HepG2 (cell line): ENCODE results near the gene GGA1. TPM values are rescaled to one million over a fixed set of nuclear protein-coding genes. Genes with fewer than 3 reads are reported as not detected.

Experiments used
- ERF ChIP-seq: IDR thresholded peaks from 2 replicates; pipeline ENCODE4 v1.6.1; 2018; ENCODE audit warnings: missing biosample characterization, missing genetic modification reagents
- EZH2 ChIP-seq: conservative IDR thresholded peaks from 2 replicates; pipeline ENCODE4 v1.6.1; 2012; ENCODE audit warnings: mild to moderate bottlenecking, low read depth, low read length, moderate library complexity
- HDAC2 ChIP-seq: sonication (generic); formaldehyde crosslinking; IDR thresholded peaks from 2 replicates; pipeline ENCODE4 v1.4.0; 2020; ENCODE audit warnings: missing genetic modification reagents
- HNF4G ChIP-seq, 2 experiments: sonication (generic) in 1 of 2; formaldehyde crosslinking in 1 of 2; IDR thresholded peaks; 2 replicates each; pipeline versions ENCODE4 v1.4.0 to v1.6.1; 2011 to 2020; ENCODE audit warnings: borderline replicate concordance in 2 of 2, low read depth in 2 of 2, mild to moderate bottlenecking in 2 of 2, low read length in 1 of 2, missing genetic modification reagents in 1 of 2, moderate library complexity in 1 of 2
- MAF1 ChIP-seq: sonication (generic); formaldehyde crosslinking; IDR thresholded peaks from 2 replicates; pipeline ENCODE4 v1.5.0; 2020; ENCODE audit warnings: missing genetic modification reagents, borderline replicate concordance
- MAFG ChIP-seq: sonication (generic); formaldehyde crosslinking; IDR thresholded peaks from 2 replicates; pipeline ENCODE4 v1.5.1; 2020; ENCODE audit warnings: mild to moderate bottlenecking, missing genetic modification reagents
- SRF ChIP-seq: IDR thresholded peaks from 2 replicates; pipeline ENCODE4 v1.6.1; 2011; ENCODE audit warnings: mild to moderate bottlenecking, low read depth, low read length, moderate library complexity
- STAG1 ChIP-seq: sonication (generic); formaldehyde crosslinking; IDR thresholded peaks from 2 replicates; pipeline ENCODE4 v1.4.0; 2020; ENCODE audit warnings: missing genetic modification reagents
- TEAD2 ChIP-seq: sonication (generic); formaldehyde crosslinking; IDR thresholded peaks from 2 replicates; pipeline ENCODE4 v1.9.0; 2021; ENCODE audit warnings: missing genetic modification reagents
- ZNF282 ChIP-seq: fragments of 450-650 bp; IDR thresholded peaks from 2 replicates; pipeline ENCODE4 v1.6.1; 2018; ENCODE audit not compliant: partially characterized antibody
- ZNF382 ChIP-seq: sonication (generic); formaldehyde crosslinking; IDR thresholded peaks from 2 replicates; pipeline ENCODE4 v1.5.0; 2020; ENCODE audit warnings: missing genetic modification reagents, mild to moderate bottlenecking, borderline replicate concordance
- ZNF468 ChIP-seq: sonication (generic); formaldehyde crosslinking; IDR thresholded peaks from 2 replicates; pipeline ENCODE4 v1.8.0; 2022; ENCODE audit warnings: mild to moderate bottlenecking, moderate library complexity, missing genetic modification reagents
- ZNF619 ChIP-seq: sonication (generic); formaldehyde crosslinking; IDR thresholded peaks from 2 replicates; pipeline ENCODE4 v1.4.0; 2020; ENCODE audit warnings: mild to moderate bottlenecking, missing genetic modification reagents
- polyA plus RNA-seq, 8 experiments: library from polyadenylated mRNA; depleted of rRNA in 3 of 8; stranded (reverse) in 7 of 8; unstranded in 1 of 8; fragments of >200 nt; fragmentation: Illumina TruSeq in 4 of 8; extraction: Trizol in 4 of 8; gene quantifications; 2 replicates each; pipeline versions ENCODE4 v1.2.1 to v1.2.3, GENCODE V29; 2011 to 2016; ENCODE audit warnings: low read depth in 4 of 8, missing spikeins in 1 of 8, mixed read lengths in 1 of 8; ENCODE audit not compliant: insufficient read depth in 1 of 8
- total RNA-seq, 5 experiments: library from RNA; depleted of rRNA; stranded (reverse); fragments of >200 nt; fragmentation: Illumina TruSeq; extraction: Trizol; gene quantifications; 2 replicates each; pipeline ENCODE4 v1.2.3, GENCODE V29; 2016; ENCODE audit warnings: low read depth in 1 of 5
- TF ChIP-seq, protein P1 (sequence below): sonication (generic); formaldehyde crosslinking; IDR thresholded peaks from 2 replicates; pipeline ENCODE4 v1.5.0; 2020; ENCODE audit warnings: mild to moderate bottlenecking, missing genetic modification reagents, borderline replicate concordance
- TF ChIP-seq, protein P2 (sequence below): sonication (generic); formaldehyde crosslinking; IDR thresholded peaks from 2 replicates; pipeline ENCODE4 v1.4.0; 2020; ENCODE audit warnings: missing genetic modification reagents
- TF ChIP-seq, protein P3 (sequence below): sonication (generic); formaldehyde crosslinking; IDR thresholded peaks from 2 replicates; pipeline ENCODE4 v1.8.0; 2022; ENCODE audit warnings: missing genetic modification reagents, low read depth, mild to moderate bottlenecking, borderline replicate concordance
- TF ChIP-seq, protein P4 (sequence below): sonication (generic); formaldehyde crosslinking; IDR thresholded peaks from 2 replicates; pipeline ENCODE4 v1.4.0; 2020; ENCODE audit warnings: mild to moderate bottlenecking, missing genetic modification reagents, borderline replicate concordance

Gene GGA1
- total and polyA plus RNA-seq, 2 of the 13 experiments (the other 11 are each of a cell fraction or from before 2014, with no cell fraction given), result 29.1 to 87.2 TPM

DNA sequence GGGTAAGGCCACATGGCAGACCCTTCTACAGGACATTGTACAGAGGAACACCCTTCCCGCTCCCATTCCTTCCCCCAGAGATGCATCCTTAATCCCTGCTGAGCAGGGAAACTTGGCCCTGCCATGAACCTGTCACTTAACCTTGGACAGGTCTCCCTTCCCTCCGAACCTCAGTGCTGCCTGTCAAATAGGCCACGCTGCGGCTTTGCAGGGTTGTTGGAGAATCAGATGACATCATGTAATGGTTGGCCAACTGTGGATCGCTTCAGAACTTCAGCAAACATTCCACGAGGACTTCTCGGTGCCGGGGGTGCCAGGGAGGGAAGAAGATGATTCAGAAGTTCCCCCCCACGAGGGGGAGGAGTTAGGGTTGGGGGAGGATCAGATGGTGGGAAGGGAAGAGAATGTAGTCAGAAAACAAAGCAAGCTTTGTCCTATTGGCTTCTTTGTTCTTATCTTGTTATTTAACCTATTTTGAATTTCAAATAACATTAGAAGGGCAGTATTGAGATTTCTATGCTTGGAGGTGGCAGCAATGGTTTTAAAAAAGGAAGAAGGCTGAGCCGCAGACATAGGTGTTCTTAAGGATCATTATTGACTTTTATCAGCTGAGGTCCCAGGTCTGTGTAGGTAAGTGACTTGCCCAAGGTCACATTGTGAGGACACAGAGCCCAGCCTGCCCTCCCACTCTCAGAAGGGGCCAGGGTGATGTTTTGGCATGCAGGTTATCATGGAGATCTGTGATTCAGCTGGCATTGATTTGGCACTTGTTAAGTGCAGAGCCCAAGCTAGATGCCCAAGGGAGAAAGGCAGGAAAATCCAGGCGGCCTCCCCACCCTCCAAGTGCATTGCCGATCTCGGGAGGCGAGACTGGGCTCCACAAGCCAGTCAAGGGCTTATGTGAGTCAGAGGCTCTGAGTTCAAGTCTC lies 45.2 kb upstream of the GGA1 start (continued):
- TF ChIP-seq, protein P1, sequence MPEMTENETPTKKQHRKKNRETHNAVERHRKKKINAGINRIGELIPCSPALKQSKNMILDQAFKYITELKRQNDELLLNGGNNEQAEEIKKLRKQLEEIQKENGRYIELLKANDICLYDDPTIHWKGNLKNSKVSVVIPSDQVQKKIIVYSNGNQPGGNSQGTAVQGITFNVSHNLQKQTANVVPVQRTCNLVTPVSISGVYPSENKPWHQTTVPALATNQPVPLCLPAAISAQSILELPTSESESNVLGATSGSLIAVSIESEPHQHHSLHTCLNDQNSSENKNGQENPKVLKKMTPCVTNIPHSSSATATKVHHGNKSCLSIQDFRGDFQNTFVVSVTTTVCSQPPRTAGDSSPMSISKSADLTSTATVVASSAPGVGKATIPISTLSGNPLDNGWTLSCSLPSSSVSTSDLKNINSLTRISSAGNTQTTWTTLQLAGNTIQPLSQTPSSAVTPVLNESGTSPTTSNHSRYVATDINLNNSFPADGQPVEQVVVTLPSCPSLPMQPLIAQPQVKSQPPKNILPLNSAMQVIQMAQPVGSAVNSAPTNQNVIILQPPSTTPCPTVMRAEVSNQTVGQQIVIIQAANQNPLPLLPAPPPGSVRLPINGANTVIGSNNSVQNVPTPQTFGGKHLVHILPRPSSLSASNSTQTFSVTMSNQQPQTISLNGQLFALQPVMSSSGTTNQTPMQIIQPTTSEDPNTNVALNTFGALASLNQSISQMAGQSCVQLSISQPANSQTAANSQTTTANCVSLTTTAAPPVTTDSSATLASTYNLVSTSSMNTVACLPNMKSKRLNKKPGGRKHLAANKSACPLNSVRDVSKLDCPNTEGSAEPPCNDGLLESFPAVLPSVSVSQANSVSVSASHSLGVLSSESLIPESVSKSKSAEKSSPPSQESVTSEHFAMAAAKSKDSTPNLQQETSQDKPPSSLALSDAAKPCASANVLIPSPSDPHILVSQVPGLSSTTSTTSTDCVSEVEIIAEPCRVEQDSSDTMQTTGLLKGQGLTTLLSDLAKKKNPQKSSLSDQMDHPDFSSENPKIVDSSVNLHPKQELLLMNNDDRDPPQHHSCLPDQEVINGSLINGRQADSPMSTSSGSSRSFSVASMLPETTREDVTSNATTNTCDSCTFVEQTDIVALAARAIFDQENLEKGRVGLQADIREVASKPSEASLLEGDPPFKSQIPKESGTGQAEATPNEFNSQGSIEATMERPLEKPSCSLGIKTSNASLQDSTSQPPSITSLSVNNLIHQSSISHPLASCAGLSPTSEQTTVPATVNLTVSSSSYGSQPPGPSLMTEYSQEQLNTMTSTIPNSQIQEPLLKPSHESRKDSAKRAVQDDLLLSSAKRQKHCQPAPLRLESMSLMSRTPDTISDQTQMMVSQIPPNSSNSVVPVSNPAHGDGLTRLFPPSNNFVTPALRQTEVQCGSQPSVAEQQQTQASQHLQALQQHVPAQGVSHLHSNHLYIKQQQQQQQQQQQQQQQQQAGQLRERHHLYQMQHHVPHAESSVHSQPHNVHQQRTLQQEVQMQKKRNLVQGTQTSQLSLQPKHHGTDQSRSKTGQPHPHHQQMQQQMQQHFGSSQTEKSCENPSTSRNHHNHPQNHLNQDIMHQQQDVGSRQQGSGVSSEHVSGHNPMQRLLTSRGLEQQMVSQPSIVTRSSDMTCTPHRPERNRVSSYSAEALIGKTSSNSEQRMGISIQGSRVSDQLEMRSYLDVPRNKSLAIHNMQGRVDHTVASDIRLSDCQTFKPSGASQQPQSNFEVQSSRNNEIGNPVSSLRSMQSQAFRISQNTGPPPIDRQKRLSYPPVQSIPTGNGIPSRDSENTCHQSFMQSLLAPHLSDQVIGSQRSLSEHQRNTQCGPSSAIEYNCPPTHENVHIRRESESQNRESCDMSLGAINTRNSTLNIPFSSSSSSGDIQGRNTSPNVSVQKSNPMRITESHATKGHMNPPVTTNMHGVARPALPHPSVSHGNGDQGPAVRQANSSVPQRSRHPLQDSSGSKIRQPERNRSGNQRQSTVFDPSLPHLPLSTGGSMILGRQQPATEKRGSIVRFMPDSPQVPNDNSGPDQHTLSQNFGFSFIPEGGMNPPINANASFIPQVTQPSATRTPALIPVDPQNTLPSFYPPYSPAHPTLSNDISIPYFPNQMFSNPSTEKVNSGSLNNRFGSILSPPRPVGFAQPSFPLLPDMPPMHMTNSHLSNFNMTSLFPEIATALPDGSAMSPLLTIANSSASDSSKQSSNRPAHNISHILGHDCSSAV, result no peak
- TF ChIP-seq STAG1 (CRISPR knock-in tag) (no peak; the same call in 1 of the 2 replicates), ZNF619 (CRISPR knock-in tag) (no peak), EZH2 (no peak), ERF (CRISPR knock-in tag) (no peak), ZNF382 (CRISPR knock-in tag) (no peak), HNF4G (IDR thresholded peaks at IDR 0.05; ENCODE audit: borderline replicate concordance, low read depth, low read length) (no peak), HNF4G (CRISPR knock-in tag; IDR thresholded peaks at IDR 0.05; ENCODE audit: borderline replicate concordance, low read depth) (no peak), MAFG (no peak), ZNF468 (no peak), ZNF282 (no peak), SRF (no peak), TEAD2 (no peak), HDAC2 (peak; percentile 50), MAF1 (no peak)
- TF ChIP-seq, protein P2, sequence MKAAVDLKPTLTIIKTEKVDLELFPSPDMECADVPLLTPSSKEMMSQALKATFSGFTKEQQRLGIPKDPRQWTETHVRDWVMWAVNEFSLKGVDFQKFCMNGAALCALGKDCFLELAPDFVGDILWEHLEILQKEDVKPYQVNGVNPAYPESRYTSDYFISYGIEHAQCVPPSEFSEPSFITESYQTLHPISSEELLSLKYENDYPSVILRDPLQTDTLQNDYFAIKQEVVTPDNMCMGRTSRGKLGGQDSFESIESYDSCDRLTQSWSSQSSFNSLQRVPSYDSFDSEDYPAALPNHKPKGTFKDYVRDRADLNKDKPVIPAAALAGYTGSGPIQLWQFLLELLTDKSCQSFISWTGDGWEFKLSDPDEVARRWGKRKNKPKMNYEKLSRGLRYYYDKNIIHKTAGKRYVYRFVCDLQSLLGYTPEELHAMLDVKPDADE (CRISPR knock-in tag), result no peak
- TF ChIP-seq, protein P3, sequence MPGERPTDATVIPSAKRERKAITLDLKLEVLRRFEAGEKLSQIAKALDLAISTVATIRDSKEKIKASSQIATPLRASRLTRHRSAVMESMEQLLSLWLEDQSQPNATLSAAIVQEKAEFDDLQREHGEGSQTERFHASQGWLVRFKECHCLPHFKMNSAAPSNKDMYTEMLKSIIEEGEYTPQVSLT (CRISPR knock-in tag), result no peak
- TF ChIP-seq, protein P4, sequence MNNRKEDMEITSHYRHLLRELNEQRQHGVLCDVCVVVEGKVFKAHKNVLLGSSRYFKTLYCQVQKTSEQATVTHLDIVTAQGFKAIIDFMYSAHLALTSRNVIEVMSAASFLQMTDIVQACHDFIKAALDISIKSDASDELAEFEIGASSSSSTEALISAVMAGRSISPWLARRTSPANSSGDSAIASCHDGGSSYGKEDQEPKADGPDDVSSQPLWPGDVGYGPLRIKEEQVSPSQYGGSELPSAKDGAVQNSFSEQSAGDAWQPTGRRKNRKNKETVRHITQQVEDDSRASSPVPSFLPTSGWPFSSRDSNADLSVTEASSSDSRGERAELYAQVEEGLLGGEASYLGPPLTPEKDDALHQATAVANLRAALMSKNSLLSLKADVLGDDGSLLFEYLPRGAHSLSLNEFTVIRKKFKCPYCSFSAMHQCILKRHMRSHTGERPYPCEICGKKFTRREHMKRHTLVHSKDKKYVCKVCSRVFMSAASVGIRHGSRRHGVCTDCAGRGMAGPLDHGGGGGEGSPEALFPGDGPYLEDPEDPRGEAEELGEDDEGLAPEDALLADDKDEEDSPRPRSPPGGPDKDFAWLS (CRISPR knock-in tag), result no peak
